IPS-NIHi7 (cell line): ENCODE measurements around the gene NEU1.
"Not testable (repeated sequence)": the region's sequence is repeated elsewhere in the genome, so short reads cannot be mapped to it uniquely, and the experiment has no call there.

Experiments
- DNase-seq: peaks from one replicate; pipeline ENCODE4 v3.0.0; 2012; ENCODE audit warnings: mixed read lengths; ENCODE audit errors: extremely low spot score

The NEU1 gene

DNA sequence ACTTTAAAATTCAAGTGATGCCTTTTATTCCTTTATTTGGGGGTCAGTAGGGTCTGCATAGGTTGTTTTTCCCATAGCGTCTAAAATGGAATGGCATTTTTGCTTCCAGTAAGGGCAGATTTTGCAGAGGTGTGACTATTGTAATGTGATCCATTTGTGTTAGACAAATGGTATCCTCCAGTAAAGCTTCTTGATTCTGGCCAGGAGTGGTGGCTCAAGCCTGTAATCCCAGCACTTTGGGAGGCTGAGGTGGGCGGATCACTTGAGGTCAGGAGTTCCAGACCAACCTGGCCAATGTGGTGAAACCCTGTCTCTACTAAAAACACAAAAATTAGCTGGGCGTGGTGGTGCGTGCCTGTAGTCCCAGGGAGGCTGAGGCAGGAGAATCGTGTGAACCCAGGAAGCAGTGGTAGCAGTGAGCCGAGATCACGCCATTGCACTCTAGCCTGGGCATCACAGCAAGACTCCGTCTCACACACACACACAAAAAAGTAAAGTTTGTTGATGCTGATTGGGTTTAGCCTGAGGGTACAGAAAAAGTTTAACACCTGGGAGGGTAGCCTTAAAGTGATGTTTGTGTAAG is 44.6 kb downstream of the NEU1 start:
- not testable (repeated sequence) for DNase-seq

DNA sequence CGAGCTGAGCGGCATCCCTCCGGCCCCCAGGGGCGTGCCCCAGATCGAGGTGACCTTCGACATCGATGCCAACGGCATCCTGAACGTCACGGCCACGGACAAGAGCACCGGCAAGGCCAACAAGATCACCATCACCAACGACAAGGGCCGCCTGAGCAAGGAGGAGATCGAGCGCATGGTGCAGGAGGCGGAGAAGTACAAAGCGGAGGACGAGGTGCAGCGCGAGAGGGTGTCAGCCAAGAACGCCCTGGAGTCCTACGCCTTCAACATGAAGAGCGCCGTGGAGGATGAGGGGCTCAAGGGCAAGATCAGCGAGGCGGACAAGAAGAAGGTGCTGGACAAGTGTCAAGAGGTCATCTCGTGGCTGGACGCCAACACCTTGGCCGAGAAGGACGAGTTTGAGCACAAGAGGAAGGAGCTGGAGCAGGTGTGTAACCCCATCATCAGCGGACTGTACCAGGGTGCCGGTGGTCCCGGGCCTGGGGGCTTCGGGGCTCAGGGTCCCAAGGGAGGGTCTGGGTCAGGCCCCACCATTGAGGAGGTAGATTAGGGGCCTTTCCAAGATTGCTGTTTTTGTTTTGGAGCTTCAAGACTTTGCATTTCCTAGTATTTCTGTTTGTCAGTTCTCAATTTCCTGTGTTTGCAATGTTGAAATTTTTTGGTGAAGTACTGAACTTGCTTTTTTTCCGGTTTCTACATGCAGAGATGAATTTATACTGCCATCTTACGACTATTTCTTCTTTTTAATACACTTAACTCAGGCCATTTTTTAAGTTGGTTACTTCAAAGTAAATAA is 45.3 kb downstream of the NEU1 start:
- not testable (repeated sequence) for DNase-seq

DNA sequence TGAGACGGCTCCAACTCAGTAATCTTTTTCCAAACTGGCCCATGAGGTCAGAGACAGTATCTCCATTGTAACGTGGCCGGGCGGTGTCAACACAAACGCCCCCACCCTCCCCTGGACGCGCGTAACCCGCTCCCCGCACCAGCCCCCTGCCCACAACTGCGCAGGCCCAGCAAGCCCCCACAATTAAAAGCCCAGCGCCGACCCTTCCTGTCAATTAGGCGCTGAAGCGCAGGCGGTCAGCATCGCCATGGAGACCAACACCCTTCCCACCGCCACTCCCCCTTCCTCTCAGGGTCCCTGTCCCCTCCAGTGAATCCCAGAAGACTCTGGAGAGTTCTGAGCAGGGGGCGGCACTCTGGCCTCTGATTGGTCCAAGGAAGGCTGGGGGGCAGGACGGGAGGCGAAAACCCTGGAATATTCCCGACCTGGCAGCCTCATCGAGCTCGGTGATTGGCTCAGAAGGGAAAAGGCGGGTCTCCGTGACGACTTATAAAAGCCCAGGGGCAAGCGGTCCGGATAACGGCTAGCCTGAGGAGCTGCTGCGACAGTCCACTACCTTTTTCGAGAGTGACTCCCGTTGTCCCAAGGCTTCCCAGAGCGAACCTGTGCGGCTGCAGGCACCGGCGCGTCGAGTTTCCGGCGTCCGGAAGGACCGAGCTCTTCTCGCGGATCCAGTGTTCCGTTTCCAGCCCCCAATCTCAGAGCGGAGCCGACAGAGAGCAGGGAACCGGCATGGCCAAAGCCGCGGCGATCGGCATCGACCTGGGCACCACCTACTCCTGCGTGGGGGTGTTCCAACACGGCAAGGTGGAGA is 47.4 kb downstream of the NEU1 start, which contains the start of the genes HSPA1A and HSPA1L:
TSS of gene HSPA1A (plus strand) at position 519 of the 814 bp plus-strand sequence. CDS start at position 733, 214 bp downstream.
TSS of gene HSPA1L (minus strand) at position 259 of the 814 bp plus-strand sequence. CDS start 3,311 bp downstream, outside the sequence.
- peak; percentile 79 for DNase-seq

DNA sequence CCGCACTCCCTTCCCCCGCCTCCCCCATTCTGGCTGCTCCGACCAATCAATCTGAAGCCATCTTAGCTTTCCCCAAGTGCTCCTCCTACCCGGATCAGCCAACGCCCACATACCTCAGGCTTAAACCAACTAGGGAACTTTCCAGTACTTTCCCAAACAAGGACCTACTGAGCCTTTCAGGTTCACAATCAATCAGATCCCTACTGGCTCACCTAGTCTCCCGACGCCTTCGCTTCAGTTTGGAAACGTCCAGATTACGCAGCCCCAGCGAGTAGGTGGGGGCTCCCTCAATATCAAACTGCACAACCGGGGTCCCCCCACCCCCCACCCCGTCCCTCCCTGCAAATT is 48.0 kb downstream of the NEU1 start:
- DNase-seq: peak; percentile 87

DNA sequence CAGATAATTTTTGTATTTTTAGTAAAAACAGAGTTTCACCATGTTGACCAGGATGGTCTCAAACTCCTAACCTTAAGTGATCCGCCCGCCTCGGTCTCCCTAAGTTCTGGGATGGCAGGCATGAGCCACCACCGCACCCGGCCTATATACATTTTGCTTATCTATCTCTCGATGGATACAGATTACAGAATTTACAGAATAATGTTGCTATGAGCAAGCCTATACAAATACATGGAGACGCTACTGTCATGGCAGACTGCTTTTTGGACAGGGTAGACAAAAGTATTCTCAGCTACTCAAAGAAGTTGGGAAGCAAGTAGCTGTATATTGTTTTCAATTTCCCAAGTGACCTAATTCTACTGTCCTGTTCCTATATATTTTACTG is 49.2 kb downstream of the NEU1 start:
- no peak for DNase-seq

DNA sequence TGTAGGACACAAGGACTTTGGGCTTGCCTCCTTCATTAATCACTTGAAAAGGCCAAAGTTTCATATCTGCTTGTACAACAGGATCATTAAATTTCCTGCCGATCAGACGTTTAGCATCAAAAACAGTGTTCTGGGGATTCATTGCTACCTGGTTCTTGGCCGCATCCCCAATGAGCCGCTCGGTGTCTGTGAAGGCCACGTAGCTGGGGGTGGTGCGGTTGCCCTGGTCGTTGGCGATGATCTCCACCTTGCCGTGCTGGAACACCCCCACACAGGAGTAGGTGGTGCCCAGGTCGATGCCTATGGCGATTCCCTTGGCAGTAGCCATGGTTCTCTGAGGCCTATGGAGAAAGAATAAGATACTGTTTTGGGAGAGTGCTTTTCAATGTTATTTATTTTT is 51.0 kb downstream of the NEU1 start:
- no peak for DNase-seq

DNA sequence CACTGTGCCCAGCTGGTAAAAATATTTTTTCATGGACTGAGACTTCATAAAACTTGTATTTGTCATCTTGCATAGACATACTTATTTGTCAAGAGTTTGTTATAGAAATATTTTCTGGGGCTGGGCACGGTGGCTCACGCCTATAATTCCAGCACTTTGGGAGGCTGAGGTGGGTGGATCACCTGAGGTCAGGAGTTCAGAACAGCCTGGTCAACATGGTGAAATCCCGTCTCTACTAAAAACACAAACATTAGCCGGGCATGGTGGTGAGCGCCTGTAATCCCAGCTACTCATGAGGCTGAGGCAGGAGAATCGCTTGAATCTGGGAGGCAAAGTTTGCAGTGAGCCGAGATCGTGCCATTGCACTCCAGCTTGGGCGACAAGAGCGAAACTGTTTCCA is 54.0 kb downstream of the NEU1 start:
- not testable (repeated sequence) for DNase-seq
